ENCODE results near the gene NT5C1A. TPM values are rescaled to one million over a fixed set of nuclear protein-coding genes. Genes with fewer than 3 reads are reported as not detected.

Gene NT5C1A
- polyA plus RNA-seq, 2 of the 4 experiments (the other 2 are of a cell fraction) = not detected

DNA sequence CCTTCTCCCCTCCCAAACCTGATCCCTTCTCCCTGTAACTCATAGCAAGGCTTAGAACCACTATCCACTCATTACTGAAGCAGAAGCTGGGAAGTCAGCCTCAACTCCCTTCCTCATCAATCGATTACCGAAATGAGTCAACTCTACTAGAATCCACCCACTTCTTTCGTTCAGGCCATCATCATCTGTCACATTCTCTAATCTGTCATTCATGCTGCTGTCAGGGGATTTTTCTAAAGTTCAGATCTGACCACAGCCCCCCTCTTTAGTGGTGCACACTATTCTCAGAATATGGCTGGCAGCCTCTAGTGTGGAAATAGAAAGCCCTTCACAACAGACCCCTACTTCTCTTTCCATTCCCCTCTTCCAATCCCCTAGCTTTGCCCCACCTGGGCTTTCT is 5.1 kb downstream of the NT5C1A start:
- CTCF ChIA-PET = interaction anchor here (1.4 to 12.6 kb wide), 2 partner anchors 10 to 18 kb away, joined by 4 to 143 read pairs; no protein-coding TSS in a partner anchor
- 16% methylated on average over 3 of the region's 3 CpGs for WGBS (ENCODE audit: missing lambda C conversion rate)

DNA sequence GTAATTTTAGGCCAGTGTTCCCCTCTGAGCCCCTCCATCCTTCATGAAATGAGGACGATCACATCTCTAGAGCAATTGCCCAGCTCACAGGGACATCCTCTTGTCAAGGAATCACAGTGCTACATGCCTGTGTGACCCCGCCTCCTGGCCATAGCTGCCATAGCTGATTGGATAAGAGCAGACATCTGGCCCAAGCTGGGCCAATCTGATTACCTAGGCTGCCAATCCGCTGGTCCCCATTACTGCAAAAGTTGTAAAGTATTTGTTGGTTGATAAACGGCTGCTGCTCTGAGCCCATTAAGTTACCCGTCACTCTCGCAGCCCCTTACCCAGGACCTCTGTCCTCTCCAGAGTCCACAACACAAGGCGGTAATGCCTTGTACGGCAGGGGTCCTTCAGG is 8.3 kb downstream of the NT5C1A start:
- TF ChIP-seq ESRRA (IDR thresholded peaks at IDR 0.05; ENCODE audit: borderline replicate concordance, low read length) (no peak), KDM5A (IDR thresholded peaks at IDR 0.05) (no peak), HDAC2 (IDR thresholded peaks at IDR 0.05) (no peak), CHD4 (IDR thresholded peaks at IDR 0.05; ENCODE audit: borderline replicate concordance) (no peak), POLR2AphosphoS2 (conservative IDR thresholded peaks at IDR 0.05; ENCODE audit: low read length) (no peak), HOXB5 (CRISPR knock-in tag; IDR thresholded peaks at IDR 0.05) (no peak), NPAS2 (CRISPR knock-in tag; IDR thresholded peaks at IDR 0.05; ENCODE audit: borderline replicate concordance) (no peak), EHF (CRISPR knock-in tag; IDR thresholded peaks at IDR 0.05) (no peak), FOSB (CRISPR knock-in tag; IDR thresholded peaks at IDR 0.05) (no peak), PHF8 (IDR thresholded peaks at IDR 0.05; ENCODE audit: borderline replicate concordance, low read depth) (no peak), JUN (IDR thresholded peaks at IDR 0.05) (no peak)
- TF ChIP-seq, protein P1, sequence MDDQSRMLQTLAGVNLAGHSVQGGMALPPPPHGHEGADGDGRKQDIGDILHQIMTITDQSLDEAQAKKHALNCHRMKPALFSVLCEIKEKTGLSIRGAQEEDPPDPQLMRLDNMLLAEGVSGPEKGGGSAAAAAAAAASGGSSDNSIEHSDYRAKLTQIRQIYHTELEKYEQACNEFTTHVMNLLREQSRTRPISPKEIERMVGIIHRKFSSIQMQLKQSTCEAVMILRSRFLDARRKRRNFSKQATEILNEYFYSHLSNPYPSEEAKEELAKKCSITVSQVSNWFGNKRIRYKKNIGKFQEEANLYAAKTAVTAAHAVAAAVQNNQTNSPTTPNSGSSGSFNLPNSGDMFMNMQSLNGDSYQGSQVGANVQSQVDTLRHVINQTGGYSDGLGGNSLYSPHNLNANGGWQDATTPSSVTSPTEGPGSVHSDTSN (IDR thresholded peaks at IDR 0.05) = no peak
- TF ChIP-seq, protein P2, sequence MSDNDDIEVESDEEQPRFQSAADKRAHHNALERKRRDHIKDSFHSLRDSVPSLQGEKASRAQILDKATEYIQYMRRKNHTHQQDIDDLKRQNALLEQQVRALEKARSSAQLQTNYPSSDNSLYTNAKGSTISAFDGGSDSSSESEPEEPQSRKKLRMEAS (IDR thresholded peaks at IDR 0.05) = no peak
- TF ChIP-seq, protein P3, sequence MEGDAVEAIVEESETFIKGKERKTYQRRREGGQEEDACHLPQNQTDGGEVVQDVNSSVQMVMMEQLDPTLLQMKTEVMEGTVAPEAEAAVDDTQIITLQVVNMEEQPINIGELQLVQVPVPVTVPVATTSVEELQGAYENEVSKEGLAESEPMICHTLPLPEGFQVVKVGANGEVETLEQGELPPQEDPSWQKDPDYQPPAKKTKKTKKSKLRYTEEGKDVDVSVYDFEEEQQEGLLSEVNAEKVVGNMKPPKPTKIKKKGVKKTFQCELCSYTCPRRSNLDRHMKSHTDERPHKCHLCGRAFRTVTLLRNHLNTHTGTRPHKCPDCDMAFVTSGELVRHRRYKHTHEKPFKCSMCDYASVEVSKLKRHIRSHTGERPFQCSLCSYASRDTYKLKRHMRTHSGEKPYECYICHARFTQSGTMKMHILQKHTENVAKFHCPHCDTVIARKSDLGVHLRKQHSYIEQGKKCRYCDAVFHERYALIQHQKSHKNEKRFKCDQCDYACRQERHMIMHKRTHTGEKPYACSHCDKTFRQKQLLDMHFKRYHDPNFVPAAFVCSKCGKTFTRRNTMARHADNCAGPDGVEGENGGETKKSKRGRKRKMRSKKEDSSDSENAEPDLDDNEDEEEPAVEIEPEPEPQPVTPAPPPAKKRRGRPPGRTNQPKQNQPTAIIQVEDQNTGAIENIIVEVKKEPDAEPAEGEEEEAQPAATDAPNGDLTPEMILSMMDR (IDR thresholded peaks at IDR 0.05) = no peak
- TF ChIP-seq, protein P4, sequence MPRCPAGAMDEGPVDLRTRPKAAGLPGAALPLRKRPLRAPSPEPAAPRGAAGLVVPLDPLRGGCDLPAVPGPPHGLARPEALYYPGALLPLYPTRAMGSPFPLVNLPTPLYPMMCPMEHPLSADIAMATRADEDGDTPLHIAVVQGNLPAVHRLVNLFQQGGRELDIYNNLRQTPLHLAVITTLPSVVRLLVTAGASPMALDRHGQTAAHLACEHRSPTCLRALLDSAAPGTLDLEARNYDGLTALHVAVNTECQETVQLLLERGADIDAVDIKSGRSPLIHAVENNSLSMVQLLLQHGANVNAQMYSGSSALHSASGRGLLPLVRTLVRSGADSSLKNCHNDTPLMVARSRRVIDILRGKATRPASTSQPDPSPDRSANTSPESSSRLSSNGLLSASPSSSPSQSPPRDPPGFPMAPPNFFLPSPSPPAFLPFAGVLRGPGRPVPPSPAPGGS (IDR thresholded peaks at IDR 0.05) = no peak
- 82% methylated on average over 7 of the region's 8 CpGs for WGBS (ENCODE audit: missing lambda C conversion rate)
- no peak for DNase-seq (ENCODE audit: low read depth in 1 of 2, low spot score in 1 of 2)
- Histone ChIP-seq H3K9me3 (no peaks in the 10 kb centered on the region), H3K27ac (no peak overlapping the region), H3K4me3 (no peak overlapping the region), H3K4me2 (no peak overlapping the region), H3K4me1 (no peaks in the 10 kb centered on the region)
- no peak for FAIRE-seq
- peak in 1 of 2 experiments; percentile 60; a peak in 4 of 6 replicates for ATAC-seq
- POLR2A ChIA-PET = no interaction called here
- CTCF ChIA-PET = interaction anchor here (12.6 kb wide), 1 partner anchor 7 kb away, joined by 143 read pairs; no protein-coding TSS in a partner anchor

More for the DNA sequence above, 5.1 kb downstream of the NT5C1A start:
- Histone ChIP-seq H3K27ac (no peak overlapping the region), H3K4me1 (no peaks in the 10 kb centered on the region), H3K4me2 (no peak overlapping the region), H3K9me3 (no peaks in the 10 kb centered on the region), H3K4me3 (no peak overlapping the region)
- ATAC-seq (no peak), FAIRE-seq (no peak), DNase-seq (ENCODE audit: low read depth in 1 of 2, low spot score in 1 of 2) (no peak)
- POLR2A ChIA-PET = no interaction called here
- TF ChIP-seq ZC3H11A (IDR thresholded peaks at IDR 0.05) = no peak
- no peak for TF ChIP-seq ZNF302 (CRISPR knock-in tag; IDR thresholded peaks at IDR 0.05)
- TF ChIP-seq KDM1A (IDR thresholded peaks at IDR 0.05; ENCODE audit: low read depth) = no peak
- no peak for TF ChIP-seq EHMT2 (IDR thresholded peaks at IDR 0.05; ENCODE audit: low read depth)
- TF ChIP-seq ZFP36 (IDR thresholded peaks at IDR 0.05; ENCODE audit: borderline replicate concordance, partially characterized antibody) = no peak
- TF ChIP-seq, protein P5, sequence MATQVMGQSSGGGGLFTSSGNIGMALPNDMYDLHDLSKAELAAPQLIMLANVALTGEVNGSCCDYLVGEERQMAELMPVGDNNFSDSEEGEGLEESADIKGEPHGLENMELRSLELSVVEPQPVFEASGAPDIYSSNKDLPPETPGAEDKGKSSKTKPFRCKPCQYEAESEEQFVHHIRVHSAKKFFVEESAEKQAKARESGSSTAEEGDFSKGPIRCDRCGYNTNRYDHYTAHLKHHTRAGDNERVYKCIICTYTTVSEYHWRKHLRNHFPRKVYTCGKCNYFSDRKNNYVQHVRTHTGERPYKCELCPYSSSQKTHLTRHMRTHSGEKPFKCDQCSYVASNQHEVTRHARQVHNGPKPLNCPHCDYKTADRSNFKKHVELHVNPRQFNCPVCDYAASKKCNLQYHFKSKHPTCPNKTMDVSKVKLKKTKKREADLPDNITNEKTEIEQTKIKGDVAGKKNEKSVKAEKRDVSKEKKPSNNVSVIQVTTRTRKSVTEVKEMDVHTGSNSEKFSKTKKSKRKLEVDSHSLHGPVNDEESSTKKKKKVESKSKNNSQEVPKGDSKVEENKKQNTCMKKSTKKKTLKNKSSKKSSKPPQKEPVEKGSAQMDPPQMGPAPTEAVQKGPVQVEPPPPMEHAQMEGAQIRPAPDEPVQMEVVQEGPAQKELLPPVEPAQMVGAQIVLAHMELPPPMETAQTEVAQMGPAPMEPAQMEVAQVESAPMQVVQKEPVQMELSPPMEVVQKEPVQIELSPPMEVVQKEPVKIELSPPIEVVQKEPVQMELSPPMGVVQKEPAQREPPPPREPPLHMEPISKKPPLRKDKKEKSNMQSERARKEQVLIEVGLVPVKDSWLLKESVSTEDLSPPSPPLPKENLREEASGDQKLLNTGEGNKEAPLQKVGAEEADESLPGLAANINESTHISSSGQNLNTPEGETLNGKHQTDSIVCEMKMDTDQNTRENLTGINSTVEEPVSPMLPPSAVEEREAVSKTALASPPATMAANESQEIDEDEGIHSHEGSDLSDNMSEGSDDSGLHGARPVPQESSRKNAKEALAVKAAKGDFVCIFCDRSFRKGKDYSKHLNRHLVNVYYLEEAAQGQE (IDR thresholded peaks at IDR 0.05) = no peak
- TF ChIP-seq, protein P6, sequence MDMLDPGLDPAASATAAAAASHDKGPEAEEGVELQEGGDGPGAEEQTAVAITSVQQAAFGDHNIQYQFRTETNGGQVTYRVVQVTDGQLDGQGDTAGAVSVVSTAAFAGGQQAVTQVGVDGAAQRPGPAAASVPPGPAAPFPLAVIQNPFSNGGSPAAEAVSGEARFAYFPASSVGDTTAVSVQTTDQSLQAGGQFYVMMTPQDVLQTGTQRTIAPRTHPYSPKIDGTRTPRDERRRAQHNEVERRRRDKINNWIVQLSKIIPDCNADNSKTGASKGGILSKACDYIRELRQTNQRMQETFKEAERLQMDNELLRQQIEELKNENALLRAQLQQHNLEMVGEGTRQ (IDR thresholded peaks at IDR 0.05) = no peak
- no peak for TF ChIP-seq HDAC2 (IDR thresholded peaks at IDR 0.05)
- no peak for TF ChIP-seq POLR2AphosphoS2 (conservative IDR thresholded peaks at IDR 0.05; ENCODE audit: low read length)
- TF ChIP-seq, protein P7, sequence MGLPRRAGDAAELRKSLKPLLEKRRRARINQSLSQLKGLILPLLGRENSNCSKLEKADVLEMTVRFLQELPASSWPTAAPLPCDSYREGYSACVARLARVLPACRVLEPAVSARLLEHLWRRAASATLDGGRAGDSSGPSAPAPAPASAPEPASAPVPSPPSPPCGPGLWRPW (IDR thresholded peaks at IDR 0.05) = no peak
- TF ChIP-seq, protein P4 (IDR thresholded peaks at IDR 0.05) = no peak
- no peak for TF ChIP-seq ESRRA (IDR thresholded peaks at IDR 0.05; ENCODE audit: borderline replicate concordance, low read length)
- no peak for TF ChIP-seq HOXB5 (CRISPR knock-in tag; IDR thresholded peaks at IDR 0.05)
- no peak for TF ChIP-seq HOXB13 (CRISPR knock-in tag; IDR thresholded peaks at IDR 0.05; ENCODE audit: low read depth)
- no peak for TF ChIP-seq RNF2 (IDR thresholded peaks at IDR 0.05; ENCODE audit: borderline replicate concordance, low read depth)
- no peak for TF ChIP-seq RARB (CRISPR knock-in tag; IDR thresholded peaks at IDR 0.05)
- TF ChIP-seq FOSL2 (IDR thresholded peaks at IDR 0.05) = no peak
- TF ChIP-seq FOSL2 (CRISPR knock-in tag; IDR thresholded peaks at IDR 0.05) = no peak
- no peak for TF ChIP-seq FOXS1 (CRISPR knock-in tag; IDR thresholded peaks at IDR 0.05)
- TF ChIP-seq EP300 (IDR thresholded peaks at IDR 0.05) = no peak
- TF ChIP-seq NR3C1 (IDR thresholded peaks at IDR 0.05) = no peak
